ENCODE data around the gene NCAPH2. TPM values are rescaled to one million over a fixed set of nuclear protein-coding genes. Genes with fewer than 3 reads are reported as not detected.

Gene NCAPH2
- total and polyA plus RNA-seq, 2 donors from 2014 or later: 31.4 to 41.5 TPM

- Histone ChIP-seq H3K9me3 (ENCODE audit: control insufficient read depth in 2 of 3, insufficient read depth in 1 of 3, low read length in 3 of 3) (no peaks in the 10 kb centered on the region), H3K9ac (ENCODE audit: low read length in 3 of 3) (no peak overlapping the region), H3K36me3 (ENCODE audit: control insufficient read depth in 2 of 3, insufficient read depth in 3 of 3, low read length in 3 of 3) (no peaks in the 10 kb centered on the region), H3K4me1 (ENCODE audit: control insufficient read depth in 2 of 3, insufficient read depth in 2 of 3, low read depth in 1 of 3, low read length in 3 of 3) (no peaks in the 10 kb centered on the region), H3K27ac (ENCODE audit: low read depth in 2 of 2, low read length in 2 of 2) (no peak overlapping the region), H3K4me3 (ENCODE audit: low read length in 3 of 3) (no peak overlapping the region), H3K27me3 (ENCODE audit: control insufficient read depth, insufficient read depth, low read length) (peaks cover 4% of the 10 kb centered on the region)
- FAIRE-seq: no peak
- no peak for TF ChIP-seq CTCF (IDR thresholded peaks at IDR 0.05; ENCODE audit: borderline replicate concordance, extremely low read depth, insufficient read depth)
- no peak for DNase-seq
- intact Hi-C loops (cut with DNase I): no loop called here
Measured at GRCh38 chr22:50553310-50553709, 45.3 kb downstream of the NCAPH2 start.

DNA sequence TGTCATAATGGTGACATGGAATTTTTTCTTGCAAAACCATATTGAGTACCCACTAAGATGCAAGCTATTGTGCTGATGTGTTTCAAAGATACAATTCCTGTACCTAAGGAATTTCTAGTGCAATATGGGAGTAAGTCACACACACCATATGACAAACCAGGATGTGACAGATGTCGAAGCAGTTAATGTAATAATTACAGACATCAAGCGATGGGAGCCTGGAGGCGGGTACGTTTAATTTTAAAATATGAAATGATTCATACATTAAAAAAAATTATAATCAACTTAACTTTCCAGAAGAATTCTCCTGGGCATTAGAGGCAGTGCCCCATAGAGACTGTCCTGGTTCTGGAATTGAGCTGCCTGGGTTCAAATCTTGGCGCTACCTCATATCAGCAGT, 48.7 kb downstream of the NCAPH2 start:
- no peaks in the 10 kb centered on the region for H3K27me3 ChIP-seq (ENCODE audit: control insufficient read depth, insufficient read depth, low read length)
- FAIRE-seq: no peak

DNA sequence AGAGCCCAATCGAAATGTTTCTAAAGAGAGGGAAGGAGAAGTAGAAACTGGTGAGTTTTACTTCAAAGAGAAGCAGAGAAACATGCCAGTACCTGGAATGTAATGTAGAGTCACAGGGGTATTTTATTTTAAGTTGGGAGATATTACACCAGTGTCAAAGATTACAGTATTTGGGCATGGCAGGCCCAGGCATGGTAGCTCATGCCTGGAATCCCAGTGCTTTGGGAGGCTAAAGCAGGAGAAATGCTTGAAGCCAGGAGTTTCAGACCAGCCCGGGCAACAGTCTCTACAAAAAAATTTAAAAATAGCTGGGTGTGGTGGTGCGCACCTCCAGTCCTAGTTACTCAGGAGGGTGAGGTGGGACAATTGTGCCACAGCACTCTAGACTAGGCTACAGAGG, 52.0 kb downstream of the NCAPH2 start:
- FAIRE-seq: no peak
- intact Hi-C loops (cut with DNase I): no loop called here
- H3K27ac ChIP-seq (ENCODE audit: low read depth in 2 of 2, low read length in 2 of 2): no peak overlapping the region
- H3K4me1 ChIP-seq (ENCODE audit: control insufficient read depth in 2 of 3, insufficient read depth in 2 of 3, low read depth in 1 of 3, low read length in 3 of 3): peaks cover 0 to 8% (median 0%) of the 10 kb centered on the region in 3 donors
- no peak overlapping the region for H3K4me3 ChIP-seq (ENCODE audit: low read length in 3 of 3)
- no peak for DNase-seq
- no peaks in the 10 kb centered on the region for H3K36me3 ChIP-seq (ENCODE audit: control insufficient read depth in 2 of 3, insufficient read depth in 3 of 3, low read length in 3 of 3)
- no peaks in the 10 kb centered on the region for H3K27me3 ChIP-seq (ENCODE audit: control insufficient read depth, insufficient read depth, low read length)
- H3K9ac ChIP-seq (ENCODE audit: low read length in 3 of 3): no peak overlapping the region
- H3K9me3 ChIP-seq (ENCODE audit: control insufficient read depth in 2 of 3, insufficient read depth in 1 of 3, low read length in 3 of 3): no peaks in the 10 kb centered on the region
- TF ChIP-seq CTCF (IDR thresholded peaks at IDR 0.05; ENCODE audit: borderline replicate concordance, extremely low read depth, insufficient read depth): no peak

More for the DNA sequence above, 48.7 kb downstream of the NCAPH2 start:
- Histone ChIP-seq H3K4me3 (ENCODE audit: low read length in 3 of 3) (no peak overlapping the region), H3K9ac (ENCODE audit: low read length in 3 of 3) (no peak overlapping the region), H3K27ac (ENCODE audit: low read depth in 2 of 2, low read length in 2 of 2) (no peak overlapping the region), H3K9me3 (ENCODE audit: control insufficient read depth in 2 of 3, insufficient read depth in 1 of 3, low read length in 3 of 3) (no peaks in the 10 kb centered on the region), H3K4me1 (ENCODE audit: control insufficient read depth in 2 of 3, insufficient read depth in 2 of 3, low read depth in 1 of 3, low read length in 3 of 3) (no peaks in the 10 kb centered on the region), H3K36me3 (ENCODE audit: control insufficient read depth in 2 of 3, insufficient read depth in 3 of 3, low read length in 3 of 3) (no peaks in the 10 kb centered on the region)
- TF ChIP-seq CTCF (IDR thresholded peaks at IDR 0.05; ENCODE audit: borderline replicate concordance, extremely low read depth, insufficient read depth): no peak
- intact Hi-C loops (cut with DNase I): no loop called here
- DNase-seq: no peak
